ENCODE data around the gene SLC17A6.

Gene SLC17A6

DNA sequence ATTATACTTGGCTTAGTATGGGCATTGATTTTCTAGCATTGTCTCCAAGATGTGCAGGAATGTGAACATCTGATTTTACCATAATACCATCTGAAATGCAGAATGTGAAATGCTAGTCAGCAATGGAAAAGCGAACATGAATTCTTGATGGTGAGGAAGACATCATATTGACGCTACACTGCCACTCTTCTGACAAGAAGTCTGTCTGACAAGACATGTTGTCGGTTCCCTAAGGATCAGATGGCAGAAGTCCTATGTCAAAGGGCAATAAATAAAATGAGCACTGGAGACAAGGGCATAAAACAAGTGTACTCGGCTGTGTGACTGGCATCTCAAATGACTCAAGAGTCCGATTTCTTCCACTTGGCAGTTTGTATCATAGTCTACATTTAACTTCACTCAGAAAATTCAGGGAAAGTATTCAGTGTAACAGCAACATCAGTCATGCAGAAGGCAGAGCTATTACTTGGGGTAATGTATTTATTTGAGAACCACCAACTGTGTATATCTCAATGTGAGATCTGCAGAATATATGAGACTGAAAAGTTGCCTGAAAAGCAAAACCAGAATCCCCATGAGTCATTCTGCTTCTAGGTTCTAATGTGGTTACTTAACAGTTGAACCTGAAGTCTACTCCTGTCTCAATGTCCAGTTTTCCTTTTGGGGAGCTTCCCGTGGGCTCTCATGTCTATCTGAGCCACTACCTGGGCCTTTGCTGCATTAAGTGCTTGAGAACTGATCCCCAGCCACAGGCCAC lies 51.5 kb downstream of the SLC17A6 start:
- no peak for DNase-seq (ENCODE audit: low read depth)

DNA sequence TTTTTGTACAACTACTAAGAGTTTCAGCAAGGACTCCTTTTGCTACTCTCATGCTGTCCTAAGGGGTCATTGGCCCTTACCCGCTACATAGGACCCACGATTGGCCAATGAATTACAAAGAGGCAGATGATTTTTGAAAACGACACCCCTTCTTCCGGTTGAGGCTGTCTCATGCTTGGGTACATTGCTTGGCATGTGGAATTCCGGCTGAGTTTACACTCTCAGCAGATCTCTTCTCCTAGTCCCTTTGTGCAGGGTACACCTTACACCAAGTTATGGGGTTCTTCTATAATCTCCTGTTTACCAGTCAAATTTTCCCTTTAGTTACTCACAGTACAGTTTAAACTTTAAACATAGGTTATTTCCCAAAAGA lies 52.1 kb downstream of the SLC17A6 start:
- DNase-seq (ENCODE audit: low read depth): no peak

DNA sequence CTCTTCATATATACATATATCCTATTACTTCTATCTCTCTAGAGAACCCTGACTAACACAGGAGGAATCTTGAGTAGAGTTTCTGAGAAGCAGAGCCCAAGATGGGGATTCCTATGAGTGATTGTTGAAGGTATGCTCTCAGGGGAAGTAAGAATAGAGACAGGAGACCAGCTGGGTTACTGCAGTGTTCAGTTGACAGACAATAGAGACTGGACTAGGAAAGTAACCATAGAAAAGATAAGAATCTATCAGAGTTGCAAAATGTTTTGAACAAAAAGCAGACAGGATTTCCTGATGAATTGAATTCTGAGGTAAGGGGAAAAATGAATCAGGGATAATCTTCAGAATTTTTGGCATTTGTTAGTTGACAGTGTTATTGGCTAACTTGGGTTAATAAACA lies 54.4 kb downstream of the SLC17A6 start:
- DNase-seq (ENCODE audit: low read depth): no peak

DNA sequence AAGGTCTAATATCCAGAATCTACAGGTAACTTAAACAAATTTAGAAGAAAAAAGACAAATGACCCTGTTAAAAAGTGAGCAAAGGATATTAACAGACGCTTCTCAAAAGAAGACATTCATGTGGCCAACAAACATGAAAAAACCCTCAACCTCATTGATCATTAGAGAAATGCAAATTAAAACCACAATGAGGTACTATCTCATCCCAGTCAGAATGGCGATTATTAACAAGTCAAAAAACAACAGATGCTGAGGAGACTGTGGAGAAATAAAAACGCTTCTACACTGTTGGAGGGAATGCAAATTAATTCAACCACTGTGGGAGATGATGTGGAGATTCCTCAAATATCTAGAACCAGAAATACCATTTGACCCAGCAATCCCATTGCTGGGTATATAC lies 67.2 kb downstream of the SLC17A6 start:
- DNase-seq (ENCODE audit: low read depth): no peak

DNA sequence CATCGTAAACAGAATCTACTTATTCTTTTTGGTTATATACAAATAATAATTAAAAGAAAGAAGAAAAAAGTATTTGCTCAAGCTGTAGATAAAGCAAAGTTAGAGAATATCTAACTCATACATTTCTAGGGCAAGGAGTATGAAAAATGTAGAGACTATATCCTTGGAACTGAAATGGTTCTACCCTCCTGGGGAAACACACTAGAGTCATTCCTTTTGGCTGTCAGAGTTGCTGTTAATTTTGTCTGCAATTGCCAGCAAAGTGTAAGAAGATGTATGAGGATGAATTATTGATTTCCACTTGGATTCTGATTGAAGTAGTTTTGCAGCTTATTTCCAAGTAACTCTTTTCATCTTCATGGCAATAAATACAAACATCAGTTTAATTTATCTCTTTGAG lies 69.1 kb downstream of the SLC17A6 start:
- no peak for DNase-seq (ENCODE audit: low read depth)

DNA sequence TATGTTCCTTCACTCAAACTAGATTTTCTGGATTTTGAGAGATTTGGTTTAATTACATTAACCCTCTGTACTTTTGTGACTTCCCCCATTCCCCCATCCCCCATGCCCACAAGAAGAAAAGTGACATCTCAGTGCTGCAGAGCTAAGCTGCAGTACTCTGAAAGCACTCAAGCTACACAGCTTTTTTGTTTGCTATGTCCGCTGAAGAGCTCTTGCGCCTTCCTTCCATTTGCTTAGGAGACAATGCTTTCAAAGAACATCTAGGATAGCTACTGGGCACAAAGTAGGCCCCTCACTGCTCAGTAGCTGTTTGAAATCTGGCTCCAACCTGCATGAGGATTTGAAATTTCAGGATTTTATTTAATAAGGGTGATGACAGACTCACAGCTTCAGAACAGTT lies 69.7 kb downstream of the SLC17A6 start:
- DNase-seq (ENCODE audit: low read depth): no peak

DNA sequence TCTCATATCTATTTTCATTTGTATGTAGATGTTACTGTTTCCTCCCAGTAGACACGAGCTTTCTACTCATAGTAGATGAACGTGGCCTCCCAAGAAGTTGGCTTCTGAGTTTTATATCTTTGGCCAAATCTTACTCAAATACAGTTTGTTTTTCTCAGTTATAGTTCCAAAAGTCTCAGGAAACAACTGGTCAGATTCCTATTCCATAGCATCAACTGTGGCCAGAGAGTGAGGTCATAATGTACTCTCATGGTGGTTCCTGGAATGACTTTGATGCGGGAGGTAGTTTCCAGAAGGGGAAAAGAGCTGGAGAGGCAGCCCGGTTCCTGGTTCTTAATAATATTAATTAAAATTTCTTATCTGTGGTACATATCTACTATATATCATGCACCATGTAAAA lies 77.3 kb downstream of the SLC17A6 start:
- DNase-seq (ENCODE audit: low read depth): no peak

DNA sequence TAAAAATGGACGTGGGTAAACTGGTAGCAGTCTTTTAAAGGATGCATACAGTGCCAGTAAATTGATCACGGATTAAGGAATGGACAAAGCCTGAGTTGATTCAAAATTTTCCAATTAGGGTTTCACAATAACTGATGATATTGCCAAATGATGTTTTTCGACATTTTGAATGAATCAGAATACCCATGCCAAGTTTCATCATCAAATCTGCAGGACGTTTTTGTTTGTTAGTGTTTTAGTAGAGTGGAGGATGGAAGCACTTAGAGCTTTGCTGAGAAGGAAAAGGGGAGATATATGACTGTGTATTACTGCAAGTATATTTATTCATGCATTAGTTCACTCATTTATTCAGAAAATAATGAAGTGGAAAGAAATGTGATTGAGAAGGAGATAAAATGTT lies 78.3 kb downstream of the SLC17A6 start:
- DNase-seq (ENCODE audit: low read depth): no peak

DNA sequence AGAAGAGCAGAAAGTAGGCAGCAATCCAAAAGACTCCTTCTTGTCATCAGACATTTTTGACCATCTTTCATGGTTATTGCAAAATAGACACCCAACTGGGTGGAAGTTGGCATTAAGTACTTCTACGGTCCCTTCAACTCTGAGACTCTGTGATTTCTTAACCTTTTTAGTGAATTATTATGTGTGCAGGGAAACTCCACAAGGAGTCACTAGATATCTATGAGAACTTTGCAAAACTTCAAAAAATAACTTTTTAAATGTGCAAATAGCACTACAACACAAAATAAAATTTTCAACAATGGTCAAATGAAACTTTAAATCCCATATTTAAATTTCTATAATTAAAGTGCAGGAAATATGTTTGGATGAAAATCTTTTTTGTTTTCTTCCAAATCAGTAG lies 88.7 kb downstream of the SLC17A6 start:
- DNase-seq (ENCODE audit: low read depth): no peak
